Stomach (tissue), 9 donors: ENCODE results near the gene CYP27C1. TPM values are rescaled to one million over a fixed set of nuclear protein-coding genes. Genes with fewer than 3 reads are reported as not detected.

Experiments used
- DNase-seq, 2 donors: peaks; one replicate each; pipeline versions ENCODE4 v3.0.0 to v3.0.0-alpha.2; 2013 to 2019
- H3K27ac ChIP-seq, 5 donors: fragments of 200-600 bp in 4 of 5; sonication (generic) in 4 of 5; one replicate each; pipeline ENCODE4 v1.5.1; 2013 to 2019; ENCODE audit warnings: mild to moderate bottlenecking in 1 of 5, moderate library complexity in 1 of 5
- H3K27me3 ChIP-seq, 3 donors: fragments of 200-600 bp; sonication (generic); one replicate each; pipeline ENCODE4 v1.5.1; 2017 to 2019; ENCODE audit warnings: mixed run types in 1 of 3
- H3K36me3 ChIP-seq, 4 donors: fragments of 200-600 bp; sonication (generic); 1 replicate in 3 of 4; 2 replicates in 1 of 4; pipeline ENCODE4 v1.5.1; 2016 to 2019
- H3K4me1 ChIP-seq, 4 donors: fragments of 200-600 bp; sonication (generic); one replicate each; pipeline ENCODE4 v1.5.1; 2016 to 2019
- H3K4me3 ChIP-seq, 4 donors: fragments of 200-600 bp; sonication (generic) in 3 of 4; one replicate each; pipeline ENCODE4 v1.5.1; 2016 to 2019; ENCODE audit warnings: mild to moderate bottlenecking in 1 of 4
- H3K9me3 ChIP-seq, 4 donors: fragments of 200-600 bp; sonication (generic); one replicate each; pipeline ENCODE4 v1.5.1; 2016 to 2019
- CTCF ChIP-seq, 7 experiments: fragments of 450-650 bp in 4 of 7; fragments of 200-600 bp in 3 of 7; sonication (generic) in 3 of 7; IDR thresholded peaks; one replicate each; pipeline ENCODE4 v1.5.1; 2016 to 2019; ENCODE audit warnings: antibody characterized with exemption in 7 of 7, control low read depth in 2 of 7, mild to moderate bottlenecking in 1 of 7
- EP300 ChIP-seq: sonication (generic); formaldehyde crosslinking; IDR thresholded peaks from one replicate; pipeline ENCODE4 v1.6.1; 2017; ENCODE audit warnings: antibody characterized with exemption
- POLR2A ChIP-seq, 4 donors: fragments of 450-650 bp; IDR thresholded peaks; one replicate each; pipeline ENCODE4 v1.6.1; 2016; ENCODE audit warnings: antibody characterized with exemption in 4 of 4, control low read depth in 2 of 4, mild to moderate bottlenecking in 1 of 4, moderate library complexity in 1 of 4
- POLR2AphosphoS5 ChIP-seq, 3 donors: sonication (generic); formaldehyde crosslinking; IDR thresholded peaks; one replicate each; pipeline ENCODE4 v1.6.1; 2016; ENCODE audit warnings: antibody characterized with exemption in 3 of 3
- WGBS, 5 donors: extraction: QIAGEN DNeasy Blood & Tissue Kit in 3 of 5; methylation state at CpG; one replicate each; pipeline versions ENCODE4 v1.1.5 to v1.1.7; 2013 to 2018; 5-methylcytosine and 5-hydroxymethylcytosine counted together
- intact Hi-C: fragments of 100-400 bp; cut with DNase I; formaldehyde crosslinking; loops from one replicate; pipeline ENCODE4 v1.15.1; 2023; ENCODE audit warnings: low total_unique reads
- polyA plus RNA-seq, 3 donors: library from polyadenylated mRNA; stranded (reverse); fragments of 200-250 nt; gene quantifications; one replicate each; pipeline ENCODE4 v1.2.3, GENCODE V29; 2013
- total RNA-seq, 5 donors: library from RNA; depleted of rRNA; stranded (reverse); fragments of >200 nt; gene quantifications; one replicate each; pipeline versions ENCODE4 v1.1.0 to v1.2.3, GENCODE V29; 2014 to 2016
- donor health status: healthy with polysubstance abuse.
- donor health status: Bipolar disorder and iron deficiency.
- donor health status: healthy.

CYP27C1 gene
- total and polyA plus RNA-seq, 8 donors = 0.25 to 3.5 (median 0.40) TPM; not detected in 4

- no peak overlapping the region for H3K4me3 ChIP-seq
- TF ChIP-seq EP300 (no peak), CTCF (IDR thresholded peaks at IDR 0.05) (no peak), POLR2A (IDR thresholded peaks at IDR 0.05) (no peak), POLR2AphosphoS5 (IDR thresholded peaks at IDR 0.05) (no peak)
- DNase-seq = peak in 1 of 2 donors; percentile 20
- 73 to 90% (median 81%) methylated on average over 4 of the region's 4 CpGs for WGBS, 5 donors
- H3K27me3 ChIP-seq = peaks cover 0 to 9% (median 0%) of the 10 kb centered on the region in 3 donors
- H3K4me1 ChIP-seq = peaks cover 0 to 5% (median 3%) of the 10 kb centered on the region in 4 donors
- no peak overlapping the region for H3K27ac ChIP-seq
- H3K36me3 ChIP-seq = no peaks in the 10 kb centered on the region
- intact Hi-C loops = no loop called here
- no peaks in the 10 kb centered on the region for H3K9me3 ChIP-seq
These were observed 38.2 kb downstream of the CYP27C1 start for GRCh38 chr2:127181851-127182250.

- TF ChIP-seq POLR2A (IDR thresholded peaks at IDR 0.05) (no peak), CTCF (IDR thresholded peaks at IDR 0.05) (no peak), POLR2AphosphoS5 (IDR thresholded peaks at IDR 0.05) (no peak), EP300 (no peak)
- 67 to 88% (median 75%) methylated on average over 3 of the region's 3 CpGs for WGBS, 5 donors
- peak in 1 of 2 donors; percentile 7 for DNase-seq
- intact Hi-C loops = no loop called here
- Histone ChIP-seq H3K27me3 (peaks cover 0 to 3% (median 0%) of the 10 kb centered on the region in 3 donors), H3K4me1 (peaks cover 0 to 26% (median 15%) of the 10 kb centered on the region in 4 donors), H3K4me3 (no peak overlapping the region), H3K27ac (no peak overlapping the region), H3K9me3 (no peaks in the 10 kb centered on the region), H3K36me3 (no peaks in the 10 kb centered on the region)
These were observed 40.3 kb downstream of the CYP27C1 start for GRCh38 chr2:127179766-127180165.

- intact Hi-C loops = no loop called here
- Histone ChIP-seq H3K4me3 (no peak overlapping the region), H3K4me1 (peaks cover 0 to 33% (median 18%) of the 10 kb centered on the region in 4 donors), H3K36me3 (no peaks in the 10 kb centered on the region), H3K27ac (peak overlapping the region in 3 of 5 donors; percentile 60 to 87 (median 76)), H3K27me3 (no peaks in the 10 kb centered on the region), H3K9me3 (no peaks in the 10 kb centered on the region)
- DNase-seq = peak in 1 of 2 donors; percentile 16
- 86 to 96% (median 92%) methylated on average over 15 of the region's 15 CpGs for WGBS, 5 donors
- no peak for TF ChIP-seq EP300
- TF ChIP-seq CTCF (IDR thresholded peaks at IDR 0.05) = no peak
- no peak for TF ChIP-seq POLR2A (IDR thresholded peaks at IDR 0.05)
- no peak for TF ChIP-seq POLR2AphosphoS5 (IDR thresholded peaks at IDR 0.05)
These were observed 42.4 kb downstream of the CYP27C1 start for GRCh38 chr2:127177617-127178263.

GRCh38 chr2:127176371-127177311 lies 43.5 kb downstream of the CYP27C1 start:
- intact Hi-C loops = no loop called here
- peak overlapping the region in 1 of 4 donors; percentile 17 for H3K4me3 ChIP-seq
- peak overlapping the region in 4 of 5 donors; percentile 60 to 87 (median 74) for H3K27ac ChIP-seq
- no peaks in the 10 kb centered on the region for H3K36me3 ChIP-seq
- no peak for TF ChIP-seq POLR2A (IDR thresholded peaks at IDR 0.05)
- peak in 1 of 3 donors; percentile 33 for TF ChIP-seq POLR2AphosphoS5 (IDR thresholded peaks at IDR 0.05)
- no peak for TF ChIP-seq EP300
- TF ChIP-seq CTCF (IDR thresholded peaks at IDR 0.05) = no peak
- H3K27me3 ChIP-seq = no peaks in the 10 kb centered on the region
- peaks cover 0 to 33% (median 18%) of the 10 kb centered on the region in 4 donors for H3K4me1 ChIP-seq
- DNase-seq = peak; percentile 29 to 67
- H3K9me3 ChIP-seq = no peaks in the 10 kb centered on the region
- WGBS, 5 donors = 56 to 66% (median 57%) methylated on average over 27 to 31 of the region's 31 CpGs
